Activated T-cell treated with anti-CD3 and anti-CD28 coated beads for 48 hours (primary cell): ENCODE results near the gene LRRC73.
"Not testable (repeated sequence)": the region's sequence is repeated elsewhere in the genome, so short reads cannot be mapped to it uniquely, and the experiment has no call there.

Experiments
- DNase-seq: peaks from one replicate; pipeline ENCODE4 v3.0.0-alpha.2; 2020; ENCODE audit warnings: low read depth

Gene LRRC73

GRCh38 chr6:43510827-43511163 is 649 bp upstream of the LRRC73 start:
- DNase-seq: no peak

- DNase-seq: no peak
Measured at GRCh38 chr6:43509142-43509983, 783 bp downstream of the LRRC73 start.

GRCh38 chr6:43508481-43509141 is 1.5 kb downstream of the LRRC73 start:
- no peak for DNase-seq

DNA sequence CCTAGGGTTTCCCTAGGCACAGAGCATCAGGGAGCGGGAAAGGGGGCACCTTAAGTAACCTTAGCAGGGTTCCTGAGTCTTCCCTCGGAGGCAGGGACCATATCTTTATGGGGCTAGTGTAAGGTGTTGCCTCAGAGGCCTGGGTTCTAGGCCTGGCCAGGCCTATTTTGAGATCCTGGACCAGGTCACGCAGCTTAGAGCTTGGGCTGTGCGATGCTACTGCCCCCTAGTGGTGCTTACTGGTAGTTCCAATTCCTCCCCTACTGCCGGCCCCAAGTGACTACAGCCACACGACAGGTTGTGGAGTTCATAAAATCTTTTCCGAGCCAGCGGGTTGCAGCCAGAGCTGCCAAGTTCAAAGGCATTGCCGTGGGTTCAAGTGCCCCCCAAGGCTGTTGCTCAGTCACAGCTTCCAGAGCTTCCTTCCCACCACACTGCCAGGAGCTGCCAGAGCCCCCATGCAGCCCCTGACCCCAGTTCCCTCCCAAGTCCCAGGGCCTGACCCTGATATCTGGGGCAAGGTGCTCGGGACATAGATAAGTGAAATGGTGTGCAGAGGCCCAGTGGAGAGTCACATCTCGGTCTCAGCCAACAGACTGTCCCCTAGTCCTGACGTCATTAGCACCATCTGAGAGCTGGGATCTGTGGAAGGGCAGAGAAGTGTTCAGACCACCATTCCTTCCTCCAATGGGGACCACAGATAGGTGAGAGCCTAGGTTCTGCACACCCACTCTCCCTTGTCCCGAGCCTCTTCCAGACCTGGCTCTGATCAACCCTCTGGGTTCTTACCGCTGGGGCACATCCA is 3.3 kb downstream of the LRRC73 start:
- peak; percentile 71 for DNase-seq

DNA sequence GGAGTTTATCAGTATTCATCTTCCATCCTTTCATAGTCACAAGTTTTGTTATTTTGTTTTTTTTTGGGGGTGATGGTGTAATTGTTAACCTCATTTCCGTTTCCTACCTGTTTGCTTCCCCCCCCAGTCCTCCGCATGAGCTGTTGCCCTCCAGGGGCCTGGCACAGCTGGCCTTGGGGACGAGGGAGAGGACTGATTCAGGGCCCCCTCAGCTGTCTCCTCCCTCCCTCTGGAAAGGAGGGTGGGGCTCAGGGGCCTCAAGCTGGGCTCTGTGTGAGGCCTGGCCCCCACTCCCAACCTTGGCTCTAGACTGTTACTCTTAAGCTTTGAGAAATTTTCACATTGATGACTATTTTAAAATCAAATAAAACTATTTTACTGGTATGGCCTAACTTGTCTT is 4.0 kb downstream of the LRRC73 start:
- DNase-seq: no peak

GRCh38 chr6:43505718-43506117 is 4.4 kb downstream of the LRRC73 start:
- DNase-seq: no peak

- no peak for DNase-seq
Measured at GRCh38 chr6:43504756-43505593, 5.2 kb downstream of the LRRC73 start.

DNA sequence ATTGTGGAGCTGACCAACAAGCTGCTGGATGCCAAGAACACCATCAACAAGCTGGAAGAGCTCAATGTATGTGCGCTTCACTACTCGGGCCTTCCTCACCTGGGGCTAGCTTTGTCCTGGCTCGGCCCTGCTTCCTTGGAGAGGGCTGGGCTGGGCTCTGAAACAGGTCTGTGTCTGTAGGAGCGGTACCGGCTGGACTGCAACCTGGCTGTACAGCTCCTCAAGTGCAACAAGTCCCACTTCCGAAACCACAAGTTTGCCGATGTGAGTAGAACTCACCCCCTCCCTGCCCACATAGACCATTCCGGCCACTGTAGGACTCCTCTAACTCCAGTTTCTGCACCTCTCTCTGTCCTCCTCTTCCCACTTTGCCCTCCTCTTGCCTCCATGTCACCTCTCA is 6.7 kb downstream of the LRRC73 start:
- DNase-seq: no peak

GRCh38 chr6:43502666-43503065 is 7.5 kb downstream of the LRRC73 start:
- no peak for DNase-seq

DNA sequence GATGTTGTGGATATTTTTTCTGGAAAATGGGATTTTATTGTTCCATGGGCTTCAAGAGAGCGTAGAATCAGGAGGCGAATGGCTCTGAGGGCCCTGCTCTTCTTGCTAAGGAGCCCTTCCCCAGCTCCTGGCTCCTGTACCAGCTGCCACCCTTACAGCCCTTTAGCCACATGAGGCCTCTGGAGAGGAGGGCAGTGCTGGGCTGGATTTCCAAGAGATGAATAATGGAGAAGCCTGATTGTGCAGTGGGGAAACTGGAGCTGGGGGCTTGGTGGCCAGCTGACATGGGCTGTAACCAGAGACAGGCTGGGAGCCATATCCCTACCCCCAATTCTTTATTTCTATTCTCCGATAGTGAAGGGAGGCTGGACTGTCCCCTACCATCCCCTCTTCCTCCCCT is 9.2 kb downstream of the LRRC73 start:
- DNase-seq: no peak

- DNase-seq: no peak
Measured at GRCh38 chr6:43499028-43499815, 10.9 kb downstream of the LRRC73 start.

DNA sequence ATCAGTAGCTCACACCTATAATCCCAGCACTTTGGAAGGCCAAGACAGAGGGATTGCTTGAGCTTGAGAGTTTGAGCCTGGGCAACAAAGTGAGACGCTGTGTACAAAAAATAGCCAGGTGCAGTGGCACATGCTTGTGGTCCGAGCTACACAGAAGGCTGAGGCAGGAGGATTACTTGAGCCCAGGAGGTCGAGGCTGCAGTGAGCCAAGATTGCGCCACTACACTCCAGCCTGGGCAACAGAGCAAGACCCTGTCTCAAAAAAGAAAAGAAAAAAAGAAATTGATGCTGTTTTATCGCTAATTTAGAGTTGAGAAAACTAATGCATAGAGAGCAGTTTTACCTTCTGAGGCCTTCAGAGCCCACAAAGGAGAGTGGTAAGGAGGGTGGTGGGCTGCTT is 11.9 kb downstream of the LRRC73 start:
- not testable (repeated sequence) for DNase-seq

- no peak for DNase-seq
Measured at GRCh38 chr6:43497689-43498088, 12.5 kb downstream of the LRRC73 start.

- DNase-seq: no peak
Measured at GRCh38 chr6:43497129-43497396, 13.1 kb downstream of the LRRC73 start.

GRCh38 chr6:43496370-43497128 is 13.6 kb downstream of the LRRC73 start:
- DNase-seq: no peak

DNA sequence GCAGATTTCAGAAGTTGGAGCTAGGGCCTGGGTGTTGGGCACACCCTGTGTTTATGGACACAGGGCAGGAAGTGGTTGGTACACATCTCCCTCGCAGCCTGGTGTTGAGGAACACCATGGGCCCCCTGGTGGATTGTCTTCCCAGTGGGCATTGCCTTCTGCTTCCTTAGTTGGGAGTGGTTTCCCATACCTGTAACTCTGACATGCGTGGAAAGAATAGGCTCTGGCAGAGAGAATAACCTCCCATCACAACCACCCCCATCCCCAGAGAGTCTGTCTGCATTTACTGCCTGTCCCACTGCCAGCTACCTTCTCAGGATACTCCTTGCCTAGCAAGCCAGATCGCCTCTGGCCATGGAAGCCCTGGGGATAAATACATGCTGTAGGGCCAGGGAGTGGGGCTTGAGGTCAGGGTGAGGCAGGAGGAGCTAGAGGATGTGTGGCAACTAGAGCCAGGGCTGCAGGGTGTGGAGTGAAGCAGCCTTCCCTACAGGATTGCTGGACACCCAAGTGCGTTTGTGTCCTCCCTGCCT is 14.7 kb downstream of the LRRC73 start:
- no peak for DNase-seq

DNA sequence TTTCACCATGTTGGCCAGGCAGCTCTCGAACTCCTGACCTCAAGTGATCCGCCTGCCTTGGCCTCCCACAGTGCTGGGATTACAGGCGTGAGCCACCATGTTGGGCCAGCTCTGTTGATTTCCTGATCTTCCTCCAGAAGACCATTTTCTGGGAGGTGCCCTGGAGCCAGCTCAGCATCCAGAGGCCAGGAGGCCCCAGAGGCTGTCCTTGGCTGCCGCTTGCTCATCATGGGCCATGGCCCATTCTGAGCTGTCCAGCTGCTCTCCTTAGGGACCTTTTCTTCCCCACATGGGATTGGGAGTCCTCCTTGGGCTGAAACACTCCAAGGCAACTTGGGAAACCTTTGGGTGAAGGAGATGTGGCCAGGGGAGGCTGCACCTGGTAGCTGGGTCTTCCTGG is 15.4 kb downstream of the LRRC73 start:
- no peak for DNase-seq

- DNase-seq: no peak
Measured at GRCh38 chr6:43494321-43494720, 15.8 kb downstream of the LRRC73 start.

DNA sequence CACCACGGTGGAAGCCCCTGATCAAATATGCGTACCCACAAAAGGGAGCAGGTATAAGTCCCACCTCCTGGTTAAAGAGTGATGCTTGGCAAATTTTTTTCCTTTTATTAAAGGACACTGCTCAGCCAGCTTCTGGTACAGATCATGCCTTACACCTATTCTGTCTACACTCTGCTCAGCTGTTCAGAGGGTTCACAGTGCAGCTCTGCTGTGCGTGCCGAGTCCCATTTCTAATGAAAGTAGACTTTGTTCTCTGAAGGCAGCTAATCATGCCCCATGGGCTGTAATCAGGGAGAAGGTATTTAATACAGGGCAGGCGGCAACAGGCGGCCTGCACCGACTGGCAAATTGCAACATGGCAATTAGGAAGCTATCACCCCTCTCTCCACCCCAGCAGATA is 16.3 kb downstream of the LRRC73 start:
- DNase-seq: no peak

GRCh38 chr6:43493230-43493629 is 16.9 kb downstream of the LRRC73 start:
- DNase-seq: no peak
